Loucy (cell line): Measurements from ENCODE around the gene WFDC10A.

Experiments used
- H2AFZ ChIP-seq: fragments of 200-600 bp; sonication (generic); 2 replicates; pipeline ENCODE4 v1.6.0; 2016; ENCODE audit warnings: antibody characterized with exemption, mild to moderate bottlenecking, low read length, moderate library complexity
- H3F3A ChIP-seq: fragments of 200-600 bp; 2 replicates; pipeline ENCODE4 v1.6.0; 2016; ENCODE audit warnings: antibody characterized with exemption, low read depth, mild to moderate bottlenecking
- H3K27me3 ChIP-seq: fragments of 200-600 bp; sonication (generic); 2 replicates; pipeline ENCODE4 v1.6.1; 2014; ENCODE audit warnings: low read length, mild to moderate bottlenecking; ENCODE audit not compliant: insufficient read depth, poor library complexity, severe bottlenecking
- H3K36me3 ChIP-seq: fragments of 200-600 bp; sonication (generic); 2 replicates; pipeline ENCODE4 v1.6.1; 2016; ENCODE audit warnings: low read length; ENCODE audit not compliant: insufficient read depth
- H3K4me1 ChIP-seq: fragments of 200-600 bp; sonication (generic); 2 replicates; pipeline ENCODE4 v1.5.1; 2014; ENCODE audit warnings: low read length, mild to moderate bottlenecking; ENCODE audit not compliant: insufficient read depth, poor library complexity, severe bottlenecking
- H3K4me2 ChIP-seq: fragments of 200-600 bp; sonication (generic); 2 replicates; pipeline ENCODE4 v1.6.0; 2014; ENCODE audit warnings: antibody characterized with exemption, low read length, low read depth, mild to moderate bottlenecking; ENCODE audit not compliant: poor library complexity, severe bottlenecking
- H3K4me3 ChIP-seq: fragments of 200-600 bp; sonication (generic); 2 replicates; pipeline ENCODE4 v1.5.1; 2014; ENCODE audit warnings: low read length, mild to moderate bottlenecking, mixed read lengths; ENCODE audit not compliant: poor library complexity, severe bottlenecking
- H3K79me2 ChIP-seq: fragments of 200-600 bp; sonication (generic); 2 replicates; pipeline ENCODE4 v1.6.1; 2014; ENCODE audit warnings: low read length; ENCODE audit not compliant: insufficient read depth
- H3K9ac ChIP-seq: fragments of 200-600 bp; sonication (generic); 2 replicates; pipeline ENCODE4 v1.6.0; 2014; ENCODE audit warnings: mild to moderate bottlenecking, low read depth, low read length, moderate library complexity; ENCODE audit not compliant: poor library complexity, severe bottlenecking
- H3K9me2 ChIP-seq: fragments of 200-600 bp; sonication (generic); replicated peaks from 2 replicates; pipeline ENCODE4 v1.6.1; 2016; ENCODE audit warnings: low read depth, low read length, mixed read lengths
- H3K9me3 ChIP-seq: fragments of 200-600 bp; sonication (generic); 2 replicates; pipeline ENCODE4 v1.6.1; 2014; ENCODE audit warnings: mild to moderate bottlenecking, antibody characterized with exemption, low read length, low read depth; ENCODE audit not compliant: insufficient read depth
- H4K20me1 ChIP-seq: fragments of 200-600 bp; sonication (generic); 2 replicates; pipeline ENCODE4 v1.6.0; 2014; ENCODE audit warnings: antibody characterized with exemption, low read length, mild to moderate bottlenecking; ENCODE audit not compliant: insufficient read depth, poor library complexity, severe bottlenecking
- EZH2phosphoT487 ChIP-seq: fragments of 200-600 bp; IDR thresholded peaks from 2 replicates; pipeline ENCODE4 v1.6.1; 2018; ENCODE audit warnings: antibody characterized with exemption, mild to moderate bottlenecking, moderate library complexity, borderline replicate concordance
- TF ChIP-seq, protein P1 (sequence below): fragments of 200-600 bp; sonication (generic); conservative IDR thresholded peaks from 2 replicates; pipeline ENCODE4 v1.5.1; 2014; ENCODE audit warnings: mild to moderate bottlenecking, antibody characterized with exemption, low read length

Gene WFDC10A

DNA sequence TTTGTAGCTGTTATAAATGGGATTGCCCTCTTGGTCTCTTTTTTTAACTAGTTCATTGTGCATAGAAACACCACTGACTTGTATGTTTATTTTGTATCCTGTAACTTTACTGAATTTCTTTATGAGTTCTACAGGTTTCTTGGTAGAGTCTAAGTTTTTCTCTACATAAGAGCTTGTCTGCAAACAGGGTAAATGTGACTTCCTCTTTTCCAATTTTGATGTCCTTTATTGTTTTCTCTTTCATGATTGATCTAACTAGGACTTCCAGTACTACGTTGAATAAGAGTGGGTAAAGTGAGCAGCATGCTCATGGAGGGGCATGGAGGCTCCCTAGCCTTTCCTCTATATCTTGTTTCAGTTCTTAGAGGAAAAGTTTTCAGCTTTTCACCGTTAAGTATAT, 3.0 kb upstream of the WFDC10A start:
- no peak overlapping the region for H3K4me2 ChIP-seq
- no peaks in the 10 kb centered on the region for H3K9me3 ChIP-seq
- no peak overlapping the region for H3K4me3 ChIP-seq
- no peak overlapping the region for H3K9ac ChIP-seq
- H3K27me3 ChIP-seq = no peaks in the 10 kb centered on the region
- no peaks in the 10 kb centered on the region for H3F3A ChIP-seq
- no peaks in the 10 kb centered on the region for H3K79me2 ChIP-seq
- TF ChIP-seq, protein P1, sequence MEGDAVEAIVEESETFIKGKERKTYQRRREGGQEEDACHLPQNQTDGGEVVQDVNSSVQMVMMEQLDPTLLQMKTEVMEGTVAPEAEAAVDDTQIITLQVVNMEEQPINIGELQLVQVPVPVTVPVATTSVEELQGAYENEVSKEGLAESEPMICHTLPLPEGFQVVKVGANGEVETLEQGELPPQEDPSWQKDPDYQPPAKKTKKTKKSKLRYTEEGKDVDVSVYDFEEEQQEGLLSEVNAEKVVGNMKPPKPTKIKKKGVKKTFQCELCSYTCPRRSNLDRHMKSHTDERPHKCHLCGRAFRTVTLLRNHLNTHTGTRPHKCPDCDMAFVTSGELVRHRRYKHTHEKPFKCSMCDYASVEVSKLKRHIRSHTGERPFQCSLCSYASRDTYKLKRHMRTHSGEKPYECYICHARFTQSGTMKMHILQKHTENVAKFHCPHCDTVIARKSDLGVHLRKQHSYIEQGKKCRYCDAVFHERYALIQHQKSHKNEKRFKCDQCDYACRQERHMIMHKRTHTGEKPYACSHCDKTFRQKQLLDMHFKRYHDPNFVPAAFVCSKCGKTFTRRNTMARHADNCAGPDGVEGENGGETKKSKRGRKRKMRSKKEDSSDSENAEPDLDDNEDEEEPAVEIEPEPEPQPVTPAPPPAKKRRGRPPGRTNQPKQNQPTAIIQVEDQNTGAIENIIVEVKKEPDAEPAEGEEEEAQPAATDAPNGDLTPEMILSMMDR = no peak
- no peak for TF ChIP-seq EZH2phosphoT487
- H3K36me3 ChIP-seq = no peaks in the 10 kb centered on the region
- H2AFZ ChIP-seq = no peak overlapping the region
- H3K9me2 ChIP-seq = no peaks in the 10 kb centered on the region
- no peaks in the 10 kb centered on the region for H4K20me1 ChIP-seq
- H3K4me1 ChIP-seq = no peaks in the 10 kb centered on the region

DNA sequence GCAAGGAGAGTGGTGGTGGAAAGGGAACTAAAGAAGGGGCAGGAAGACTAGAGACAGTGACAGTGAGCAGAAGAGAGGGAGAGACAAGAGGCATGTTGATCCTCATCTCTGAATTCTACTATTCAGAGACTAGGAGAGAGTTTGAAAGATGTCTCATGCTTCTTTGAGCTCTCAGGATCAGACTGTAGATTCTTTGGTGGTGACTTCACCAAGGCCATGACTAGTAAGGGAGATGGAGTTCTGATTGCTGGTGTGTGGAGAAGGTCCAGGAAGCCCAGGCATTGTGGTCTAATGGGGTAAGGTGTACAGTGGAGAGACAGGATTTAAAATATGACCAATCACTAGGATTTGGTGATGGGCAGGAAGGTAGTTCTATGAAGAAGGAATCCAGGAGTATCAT, 832 bp downstream of the WFDC10A start:
- H3K27me3 ChIP-seq = no peaks in the 10 kb centered on the region
- H3K9me3 ChIP-seq = no peaks in the 10 kb centered on the region
- H3K9ac ChIP-seq = no peak overlapping the region
- H3K9me2 ChIP-seq = no peaks in the 10 kb centered on the region
- H3K4me1 ChIP-seq = no peaks in the 10 kb centered on the region
- H3F3A ChIP-seq = no peaks in the 10 kb centered on the region
- H3K36me3 ChIP-seq = no peaks in the 10 kb centered on the region
- TF ChIP-seq, protein P1 = no peak
- no peak for TF ChIP-seq EZH2phosphoT487
- H3K4me3 ChIP-seq = no peak overlapping the region
- no peaks in the 10 kb centered on the region for H4K20me1 ChIP-seq
- H3K4me2 ChIP-seq = no peak overlapping the region
- no peak overlapping the region for H2AFZ ChIP-seq
- no peaks in the 10 kb centered on the region for H3K79me2 ChIP-seq

DNA sequence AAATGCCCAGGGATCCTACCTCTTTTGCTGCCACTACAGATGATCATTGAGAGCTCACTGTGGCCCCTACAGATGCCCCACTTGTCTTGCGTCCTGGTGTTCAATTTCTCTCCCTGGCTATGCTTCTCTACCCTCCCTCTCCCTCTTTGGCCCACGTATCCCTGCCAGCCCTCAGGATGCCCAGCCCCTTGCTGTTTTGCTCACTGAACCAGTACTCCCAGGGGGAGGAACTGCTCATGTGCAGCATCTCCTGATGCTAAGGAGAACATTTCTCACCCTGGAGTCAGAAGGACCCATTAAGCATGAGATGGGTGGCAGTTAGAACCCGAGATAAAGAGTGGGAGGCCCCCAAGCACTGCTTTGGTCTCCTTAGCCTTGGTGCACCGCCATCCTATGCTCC, 1.6 kb downstream of the WFDC10A start, which contains the start of gene WFDC9:
TSS of gene WFDC9 (minus strand) at position 101 of the 400 bp plus-strand sequence. CDS start 21,103 bp downstream, outside the sequence.
- H3K79me2 ChIP-seq = no peaks in the 10 kb centered on the region
- H3K9me2 ChIP-seq = no peaks in the 10 kb centered on the region
- TF ChIP-seq, protein P1 = no peak
- TF ChIP-seq EZH2phosphoT487 = no peak
- H3F3A ChIP-seq = no peaks in the 10 kb centered on the region
- no peaks in the 10 kb centered on the region for H4K20me1 ChIP-seq
- no peaks in the 10 kb centered on the region for H3K27me3 ChIP-seq
- no peaks in the 10 kb centered on the region for H3K4me1 ChIP-seq
- H2AFZ ChIP-seq = no peak within 1 kb of the TSS
- H3K4me3 ChIP-seq = no peak within 1 kb of the TSS
- no peaks in the 10 kb centered on the region for H3K9me3 ChIP-seq
- no peaks in the 10 kb centered on the region for H3K36me3 ChIP-seq
- no peak within 1 kb of the TSS for H3K9ac ChIP-seq
- no peak within 1 kb of the TSS for H3K4me2 ChIP-seq
